Measurements from ENCODE around the gene DEFB126.
"Not testable (repeated sequence)": the region's sequence is repeated elsewhere in the genome, so short reads cannot be mapped to it uniquely, and the experiment has no call there.

The DEFB126 gene, protein sequence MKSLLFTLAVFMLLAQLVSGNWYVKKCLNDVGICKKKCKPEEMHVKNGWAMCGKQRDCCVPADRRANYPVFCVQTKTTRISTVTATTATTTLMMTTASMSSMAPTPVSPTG

DNA sequence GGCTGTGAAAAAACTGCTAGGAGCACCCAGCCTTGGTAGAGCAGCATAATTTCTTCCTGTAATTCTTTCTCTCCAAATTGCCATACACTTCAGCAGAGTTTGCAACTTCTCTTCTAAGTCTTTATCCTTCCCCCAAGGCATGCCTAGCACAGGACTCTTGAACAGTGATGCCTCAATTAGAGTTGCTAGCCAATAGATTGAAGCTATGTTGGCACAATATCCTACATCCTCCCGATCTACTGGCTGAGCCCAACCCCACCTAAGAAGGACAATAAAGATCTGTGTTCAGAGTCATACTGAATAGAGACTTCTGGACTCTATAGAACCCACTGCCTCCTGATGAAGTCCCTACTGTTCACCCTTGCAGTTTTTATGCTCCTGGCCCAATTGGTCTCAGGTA lies at the start of gene DEFB126:
DEFB126 (plus strand) TSS at position 301 of the 400 bp plus-strand sequence; CDS start at position 340, 39 bp downstream.
- H3K4me3 ChIP-seq (ENCODE audit: low read depth, low read length), result no peak within 1 kb of the TSS
- ChIA-PET POLR2A (no interaction called here), CTCF (no interaction called here)
- no peak for DNase-seq (ENCODE audit: low read depth, low spot score)
- TF ChIP-seq, protein P1, sequence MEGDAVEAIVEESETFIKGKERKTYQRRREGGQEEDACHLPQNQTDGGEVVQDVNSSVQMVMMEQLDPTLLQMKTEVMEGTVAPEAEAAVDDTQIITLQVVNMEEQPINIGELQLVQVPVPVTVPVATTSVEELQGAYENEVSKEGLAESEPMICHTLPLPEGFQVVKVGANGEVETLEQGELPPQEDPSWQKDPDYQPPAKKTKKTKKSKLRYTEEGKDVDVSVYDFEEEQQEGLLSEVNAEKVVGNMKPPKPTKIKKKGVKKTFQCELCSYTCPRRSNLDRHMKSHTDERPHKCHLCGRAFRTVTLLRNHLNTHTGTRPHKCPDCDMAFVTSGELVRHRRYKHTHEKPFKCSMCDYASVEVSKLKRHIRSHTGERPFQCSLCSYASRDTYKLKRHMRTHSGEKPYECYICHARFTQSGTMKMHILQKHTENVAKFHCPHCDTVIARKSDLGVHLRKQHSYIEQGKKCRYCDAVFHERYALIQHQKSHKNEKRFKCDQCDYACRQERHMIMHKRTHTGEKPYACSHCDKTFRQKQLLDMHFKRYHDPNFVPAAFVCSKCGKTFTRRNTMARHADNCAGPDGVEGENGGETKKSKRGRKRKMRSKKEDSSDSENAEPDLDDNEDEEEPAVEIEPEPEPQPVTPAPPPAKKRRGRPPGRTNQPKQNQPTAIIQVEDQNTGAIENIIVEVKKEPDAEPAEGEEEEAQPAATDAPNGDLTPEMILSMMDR (IDR thresholded peaks at IDR 0.05; ENCODE audit: insufficient read depth, low read length, missing control alignments), result no peak

DNA sequence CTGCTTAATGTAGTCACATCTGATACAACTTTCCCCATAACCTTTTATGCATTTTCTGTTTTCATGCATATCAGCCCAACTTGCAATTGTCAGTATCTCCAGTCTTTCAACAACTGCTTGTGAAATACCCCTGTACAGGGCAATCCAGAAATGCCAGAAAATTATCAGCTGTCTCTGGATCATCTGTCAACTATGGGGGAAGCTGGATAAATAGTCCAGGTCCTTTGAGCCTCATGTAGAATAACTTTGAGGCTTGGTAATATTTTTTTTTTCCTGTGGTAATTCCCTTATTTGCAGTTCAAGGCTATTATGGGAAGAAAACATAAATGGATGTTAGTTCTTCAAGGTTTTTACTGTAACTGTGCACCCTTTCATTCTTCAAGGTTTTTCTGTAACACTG lies 48.7 kb upstream of the DEFB126 start:
- ChIA-PET CTCF (no interaction called here), POLR2A (no interaction called here)
- DNase-seq (ENCODE audit: low read depth, low spot score), result no peak

DNA sequence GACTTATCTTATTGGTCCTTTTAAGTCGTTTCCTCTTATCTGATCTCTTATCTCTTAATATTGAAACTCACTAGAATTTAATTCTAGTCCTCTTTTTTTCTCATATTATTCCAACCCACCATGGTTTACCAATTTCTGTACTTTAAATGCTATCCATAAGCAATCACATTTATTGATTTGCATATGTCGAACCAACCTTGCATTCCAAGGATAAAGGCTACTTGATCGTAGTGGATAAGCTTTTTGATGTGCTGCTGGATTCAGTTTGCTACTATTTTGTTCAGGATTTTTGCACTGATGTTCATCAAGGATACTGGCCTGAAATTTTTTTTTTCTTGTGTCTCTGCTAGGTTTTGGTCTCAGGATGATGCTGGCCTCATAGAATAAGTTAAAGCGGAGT lies 47.2 kb upstream of the DEFB126 start:
- TF ChIP-seq, protein P1 (IDR thresholded peaks at IDR 0.05; ENCODE audit: insufficient read depth, low read length, missing control alignments), result no peak
- ChIA-PET CTCF (no interaction called here), POLR2A (no interaction called here)
- H3K4me3 ChIP-seq (ENCODE audit: low read depth, low read length), result no peak overlapping the region
- no peak for DNase-seq (ENCODE audit: low read depth, low spot score)

More for the DNA sequence above, 48.7 kb upstream of the DEFB126 start:
- TF ChIP-seq, protein P1 (IDR thresholded peaks at IDR 0.05; ENCODE audit: insufficient read depth, low read length, missing control alignments), result no peak
- no peak overlapping the region for H3K4me3 ChIP-seq (ENCODE audit: low read depth, low read length)

DNA sequence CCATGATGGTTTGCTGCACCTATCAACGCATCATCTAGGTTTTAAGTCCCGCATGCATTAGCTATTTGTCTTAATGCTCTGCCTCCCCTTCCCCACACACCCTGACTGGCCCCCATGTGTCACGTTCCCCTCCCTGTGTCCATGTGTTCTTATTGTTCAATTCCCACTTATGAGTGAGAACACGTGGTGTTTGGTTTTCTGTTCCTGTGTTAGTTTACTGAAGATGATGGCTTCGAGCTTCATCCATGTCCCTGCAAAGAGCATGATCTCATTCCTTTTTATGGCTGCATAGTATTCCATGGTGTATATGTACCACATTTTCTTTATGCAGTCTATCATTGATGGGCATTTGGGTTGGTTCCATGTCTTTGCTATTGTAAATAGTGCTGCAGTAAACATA lies 44.7 kb upstream of the DEFB126 start:
- POLR2A ChIA-PET; CTCF ChIA-PET; H3K4me3 ChIP-seq (ENCODE audit: low read depth, low read length); DNase-seq (ENCODE audit: low read depth, low spot score): not testable (repeated sequence)

DNA sequence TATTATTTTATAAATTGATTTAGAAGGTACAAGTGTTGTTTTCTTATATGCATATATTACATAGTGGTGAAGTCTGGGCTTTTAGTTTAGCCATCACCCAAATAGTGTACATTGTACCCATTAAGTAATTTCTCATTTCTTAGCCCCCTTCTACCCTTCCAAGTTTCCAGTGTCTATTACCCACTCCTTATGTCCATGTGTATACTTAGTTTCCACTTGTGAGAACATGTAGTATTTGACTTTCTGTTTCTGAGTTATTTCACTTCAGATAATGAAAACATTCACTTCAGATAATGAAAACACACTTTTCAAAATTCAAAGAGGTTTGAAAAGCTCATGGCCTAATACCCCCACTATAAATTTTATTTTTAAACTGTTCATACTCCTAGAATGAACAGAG lies 40.4 kb upstream of the DEFB126 start:
- ChIA-PET POLR2A (no interaction called here), CTCF (no interaction called here)
- DNase-seq (ENCODE audit: low read depth, low spot score), result no peak
- H3K4me3 ChIP-seq (ENCODE audit: low read depth, low read length), result no peak overlapping the region
- TF ChIP-seq, protein P1 (IDR thresholded peaks at IDR 0.05; ENCODE audit: insufficient read depth, low read length, missing control alignments), result no peak

DNA sequence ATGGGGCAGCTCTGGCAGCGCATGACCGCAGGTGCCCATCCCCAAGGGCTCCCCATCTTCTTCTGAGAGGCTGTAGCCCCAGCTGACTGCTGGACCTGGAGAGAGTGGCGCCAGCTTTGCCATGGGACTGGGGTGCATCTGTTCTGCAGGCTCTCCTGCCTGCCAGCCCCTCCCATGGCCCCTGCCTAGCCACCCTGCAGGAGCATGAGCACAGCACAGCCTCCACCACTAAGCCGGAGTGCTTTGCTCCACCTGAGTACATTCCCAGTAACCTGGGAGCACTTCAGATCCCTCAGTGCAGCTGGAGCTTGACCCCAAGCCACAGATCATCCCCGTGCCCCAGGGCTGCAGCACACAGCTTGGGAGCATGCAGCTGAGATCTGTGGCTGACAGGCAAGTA lies 38.9 kb upstream of the DEFB126 start:
- TF ChIP-seq, protein P1 (IDR thresholded peaks at IDR 0.05; ENCODE audit: insufficient read depth, low read length, missing control alignments), result no peak
- POLR2A ChIA-PET, result no interaction called here
- H3K4me3 ChIP-seq (ENCODE audit: low read depth, low read length), result no peak overlapping the region
- no peak for DNase-seq (ENCODE audit: low read depth, low spot score)
- CTCF ChIA-PET, result no interaction called here

DNA sequence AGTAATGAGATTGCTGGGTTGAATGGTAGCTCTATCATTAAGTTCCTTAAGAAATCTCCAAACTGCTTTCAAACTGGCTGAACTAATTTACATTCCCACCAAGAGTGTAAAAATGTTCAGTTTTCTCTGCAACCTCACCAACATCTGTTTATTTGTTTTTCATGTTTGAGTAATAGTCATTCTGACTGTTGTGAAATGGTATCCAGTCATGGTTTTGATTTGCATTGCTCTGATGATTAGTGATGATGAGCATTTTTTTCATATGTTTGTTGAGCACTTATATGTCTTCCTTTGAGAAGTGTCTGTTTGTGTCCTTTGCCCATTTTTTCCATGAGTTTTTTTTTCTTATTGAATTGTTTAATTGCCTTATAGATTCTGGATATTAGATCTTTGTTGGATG lies 30.0 kb upstream of the DEFB126 start:
- ChIA-PET CTCF (no interaction called here), POLR2A (no interaction called here)
- no peak for DNase-seq (ENCODE audit: low read depth, low spot score)
- TF ChIP-seq, protein P1 (IDR thresholded peaks at IDR 0.05; ENCODE audit: insufficient read depth, low read length, missing control alignments), result no peak
- no peak overlapping the region for H3K4me3 ChIP-seq (ENCODE audit: low read depth, low read length)

Data from AG04449 (cell line).